Upper lobe of left lung (tissue), 6 donors: ENCODE results near the gene H6PD. TPM values are rescaled to one million over a fixed set of nuclear protein-coding genes. Genes with fewer than 3 reads are reported as not detected.

Experiments used
- ATAC-seq, 2 donors: fragments of 200-7000 bp; cut with Tn5 transposase; one replicate each; pipeline ENCODE4 v1.9.1; 2022; ENCODE audit warnings: mild to moderate bottlenecking in 2 of 2, moderate library complexity in 2 of 2; ENCODE audit not compliant: low FRiP score in 2 of 2
- DNase-seq, 2 donors: peaks; one replicate each; pipeline ENCODE4 v3.0.0-alpha.2; 2019 to 2020
- H3K27ac ChIP-seq, 4 donors: fragments of 200-600 bp; sonication (generic); one replicate each; pipeline ENCODE4 v1.5.1; 2016 to 2019
- H3K27me3 ChIP-seq, 4 donors: fragments of 200-600 bp; sonication (generic); one replicate each; pipeline ENCODE4 v1.5.1; 2017 to 2019
- H3K36me3 ChIP-seq, 4 donors: fragments of 200-600 bp; sonication (generic); one replicate each; pipeline ENCODE4 v1.5.1; 2016 to 2019
- H3K4me1 ChIP-seq, 4 donors: fragments of 200-600 bp; sonication (generic); one replicate each; pipeline ENCODE4 v1.5.1; 2018 to 2019
- H3K4me3 ChIP-seq, 4 donors: fragments of 200-600 bp; sonication (generic); one replicate each; pipeline ENCODE4 v1.5.1; 2017 to 2019; ENCODE audit warnings: mild to moderate bottlenecking in 2 of 4, moderate library complexity in 1 of 4
- H3K9me3 ChIP-seq, 4 donors: fragments of 200-600 bp; sonication (generic); one replicate each; pipeline ENCODE4 v1.5.1; 2018 to 2019
- CTCF ChIP-seq, 6 experiments: fragments of 450-650 bp in 4 of 6; fragments of 200-600 bp in 2 of 6; sonication (generic) in 2 of 6; IDR thresholded peaks; one replicate each; pipeline ENCODE4 v1.5.1; 2016 to 2019; ENCODE audit warnings: antibody characterized with exemption in 6 of 6
- EP300 ChIP-seq, 4 donors: sonication (generic); formaldehyde crosslinking; IDR thresholded peaks; one replicate each; pipeline ENCODE4 v1.5.1; 2017; ENCODE audit warnings: antibody characterized with exemption in 4 of 4, control low read depth in 2 of 4
- POLR2A ChIP-seq, 4 donors: fragments of 450-650 bp; IDR thresholded peaks; one replicate each; pipeline ENCODE4 v1.5.1; 2016 to 2017; ENCODE audit warnings: antibody characterized with exemption in 4 of 4, mild to moderate bottlenecking in 2 of 4
- POLR2AphosphoS5 ChIP-seq, 2 donors: sonication (generic); formaldehyde crosslinking; IDR thresholded peaks; one replicate each; pipeline ENCODE4 v1.5.1; 2017; ENCODE audit warnings: antibody characterized with exemption in 2 of 2
- WGBS, 2 donors: methylation state at CpG; one replicate each; pipeline ENCODE4 v1.1.5; 2017 to 2018; 5-methylcytosine and 5-hydroxymethylcytosine counted together
- total RNA-seq, 6 donors: library from RNA; depleted of rRNA in 4 of 6; stranded (reverse); fragments of >200 nt in 4 of 6; gene quantifications; one replicate each; pipeline versions ENCODE4 v1.1.0 to v1.2.1, GENCODE V29; 2016 to 2021
- donor health status: DM: no; HTN: no; CAD: no; lungs with moderate emphysema.
- donor health status: DM: no; HTN: yes; CAD: no; lungs with severe emphysema.

The H6PD gene
- total RNA-seq, 6 donors from 2014 or later = 36.7 to 57.0 (median 44.5) TPM

GRCh38 chr1:9311029-9311428 lies 76.5 kb downstream of the H6PD start:
- Histone ChIP-seq H3K36me3 (peaks cover 0 to 3% (median 0%) of the 10 kb centered on the region in 4 donors), H3K27me3 (no peaks in the 10 kb centered on the region), H3K9me3 (no peaks in the 10 kb centered on the region), H3K4me1 (peaks cover 0 to 31% (median 8%) of the 10 kb centered on the region in 4 donors), H3K4me3 (no peak overlapping the region), H3K27ac (no peak overlapping the region)
- DNase-seq = no peak
- ATAC-seq = no peak
- TF ChIP-seq POLR2AphosphoS5 (IDR thresholded peaks at IDR 0.05) (no peak), CTCF (IDR thresholded peaks at IDR 0.05) (no peak), POLR2A (IDR thresholded peaks at IDR 0.05) (no peak), EP300 (IDR thresholded peaks at IDR 0.05) (no peak)
- 89 to 92% methylated on average over 10 of the region's 10 CpGs for WGBS, 2 donors

- H3K36me3 ChIP-seq = peaks cover 0 to 3% (median 0%) of the 10 kb centered on the region in 4 donors
- ATAC-seq = no peak
- no peaks in the 10 kb centered on the region for H3K27me3 ChIP-seq
- H3K4me3 ChIP-seq = no peak overlapping the region
- no peak for TF ChIP-seq POLR2A (IDR thresholded peaks at IDR 0.05)
- TF ChIP-seq CTCF (IDR thresholded peaks at IDR 0.05) = no peak
- TF ChIP-seq POLR2AphosphoS5 (IDR thresholded peaks at IDR 0.05) = no peak
- no peak for TF ChIP-seq EP300 (IDR thresholded peaks at IDR 0.05)
- DNase-seq = no peak
- H3K4me1 ChIP-seq = peaks cover 0 to 32% (median 8%) of the 10 kb centered on the region in 4 donors
- H3K9me3 ChIP-seq = no peaks in the 10 kb centered on the region
- 84 to 90% methylated on average over 9 of the region's 9 CpGs for WGBS, 2 donors
- H3K27ac ChIP-seq = no peak overlapping the region
Observed at GRCh38 chr1:9311479-9311878, 76.9 kb downstream of the H6PD start.

- H3K27me3 ChIP-seq = no peaks in the 10 kb centered on the region
- no peak overlapping the region for H3K4me3 ChIP-seq
- H3K4me1 ChIP-seq = peaks cover 0 to 35% (median 9%) of the 10 kb centered on the region in 4 donors
- DNase-seq = no peak
- no peaks in the 10 kb centered on the region for H3K9me3 ChIP-seq
- WGBS, 2 donors = 92% methylated on average over 18 of the region's 18 CpGs
- no peak for ATAC-seq
- H3K36me3 ChIP-seq = peaks cover 0 to 3% (median 0%) of the 10 kb centered on the region in 4 donors
- H3K27ac ChIP-seq = no peak overlapping the region
- no peak for TF ChIP-seq EP300 (IDR thresholded peaks at IDR 0.05)
- no peak for TF ChIP-seq POLR2AphosphoS5 (IDR thresholded peaks at IDR 0.05)
- TF ChIP-seq POLR2A (IDR thresholded peaks at IDR 0.05) = no peak
- TF ChIP-seq CTCF (IDR thresholded peaks at IDR 0.05) = no peak
Observed at GRCh38 chr1:9312168-9312720, 77.7 kb downstream of the H6PD start.

GRCh38 chr1:9313576-9313975 lies 79.0 kb downstream of the H6PD start:
- H3K27me3 ChIP-seq = no peaks in the 10 kb centered on the region
- TF ChIP-seq POLR2A (IDR thresholded peaks at IDR 0.05) = no peak
- no peak for TF ChIP-seq CTCF (IDR thresholded peaks at IDR 0.05)
- TF ChIP-seq EP300 (IDR thresholded peaks at IDR 0.05) = no peak
- TF ChIP-seq POLR2AphosphoS5 (IDR thresholded peaks at IDR 0.05) = no peak
- no peak overlapping the region for H3K27ac ChIP-seq
- H3K4me1 ChIP-seq = peaks cover 4 to 46% (median 15%) of the 10 kb centered on the region in 4 donors
- peaks cover 0 to 3% (median 0%) of the 10 kb centered on the region in 4 donors for H3K36me3 ChIP-seq
- H3K9me3 ChIP-seq = no peaks in the 10 kb centered on the region
- WGBS, 2 donors = 89 to 93% methylated on average over 10 to 11 of the region's 11 CpGs
- ATAC-seq = no peak
- H3K4me3 ChIP-seq = no peak overlapping the region
- DNase-seq = no peak

GRCh38 chr1:9314111-9314510 lies 79.5 kb downstream of the H6PD start:
- Histone ChIP-seq H3K4me3 (no peak overlapping the region), H3K4me1 (peaks cover 4 to 48% (median 15%) of the 10 kb centered on the region in 4 donors), H3K27me3 (no peaks in the 10 kb centered on the region), H3K36me3 (peaks cover 0 to 3% (median 0%) of the 10 kb centered on the region in 4 donors), H3K27ac (no peak overlapping the region), H3K9me3 (no peaks in the 10 kb centered on the region)
- 85 to 91% methylated on average over 8 of the region's 8 CpGs for WGBS, 2 donors
- DNase-seq (no peak), ATAC-seq (no peak)
- no peak for TF ChIP-seq CTCF (IDR thresholded peaks at IDR 0.05)
- TF ChIP-seq POLR2A (IDR thresholded peaks at IDR 0.05) = no peak
